Posterior cingulate gyrus (tissue), 11 donors: Measurements from ENCODE around the gene CEACAM21.

Source experiments
- DNase-seq, 10 donors: peaks; one replicate each; pipeline versions ENCODE4 v3.0.0 to v3.0.0-alpha.2; 2020 to 2021; ENCODE audit warnings: mixed read lengths in 3 of 10
- intact Hi-C: fragments of 100-400 bp; cut with DNase I; formaldehyde crosslinking; loops from one replicate; pipeline ENCODE4 v1.15.1; 2023

CEACAM21 gene

GRCh38 chr19:41575998-41576397 is at the start of gene CEACAM21:
Gene CEACAM21, plus strand, starts transcription at chr19:41576166. Its CDS starts 109 bp downstream, at chr19:41576275.
- intact Hi-C loops: no loop called here
- peak in 3 of 10 donors; percentile 18 to 62 (median 21) for DNase-seq

- intact Hi-C loops: no loop called here
- no peak for DNase-seq
These were observed 48.9 kb upstream of the CEACAM21 start for GRCh38 chr19:41527089-41527488.

- DNase-seq: no peak
- intact Hi-C loops: no loop called here
These were observed 47.9 kb upstream of the CEACAM21 start for GRCh38 chr19:41528106-41528505.

- intact Hi-C loops: no loop called here
These were observed 46.3 kb upstream of the CEACAM21 start for GRCh38 chr19:41529484-41530183.

GRCh38 chr19:41530184-41530534 is 45.8 kb upstream of the CEACAM21 start:
- DNase-seq: no peak
- intact Hi-C loops: no loop called here

More at GRCh38 chr19:41529484-41530183, 46.3 kb upstream of the CEACAM21 start:
- DNase-seq: no peak

- no peak for DNase-seq
- intact Hi-C loops: no loop called here
These were observed 45.1 kb upstream of the CEACAM21 start for GRCh38 chr19:41530761-41531301.

GRCh38 chr19:41531438-41532311 is 44.3 kb upstream of the CEACAM21 start:
- intact Hi-C loops: no loop called here
- DNase-seq: no peak

GRCh38 chr19:41532526-41532925 is 43.4 kb upstream of the CEACAM21 start:
- DNase-seq: no peak
- intact Hi-C loops: no loop called here

GRCh38 chr19:41533671-41534215 is 42.2 kb upstream of the CEACAM21 start:
- intact Hi-C loops: no loop called here
- DNase-seq: no peak

GRCh38 chr19:41535029-41535622 is 40.8 kb upstream of the CEACAM21 start:
- no peak for DNase-seq
- intact Hi-C loops: no loop called here

- no peak for DNase-seq
- intact Hi-C loops: no loop called here
These were observed 38.2 kb upstream of the CEACAM21 start for GRCh38 chr19:41537789-41538188.

- DNase-seq: no peak
These were observed 35.8 kb upstream of the CEACAM21 start for GRCh38 chr19:41540041-41540695.

GRCh38 chr19:41541990-41542584 is 33.9 kb upstream of the CEACAM21 start:
- no peak for DNase-seq
- intact Hi-C loops: no loop called here

More at GRCh38 chr19:41540041-41540695, 35.8 kb upstream of the CEACAM21 start:
- intact Hi-C loops: no loop called here

GRCh38 chr19:41542622-41543021 is 33.3 kb upstream of the CEACAM21 start:
- intact Hi-C loops: no loop called here
- DNase-seq: no peak

- no peak for DNase-seq
- intact Hi-C loops: no loop called here
These were observed 32.4 kb upstream of the CEACAM21 start for GRCh38 chr19:41543582-41543981.

GRCh38 chr19:41545547-41545946 is 30.4 kb upstream of the CEACAM21 start:
- intact Hi-C loops: no loop called here
- no peak for DNase-seq

GRCh38 chr19:41546386-41546789 is 29.6 kb upstream of the CEACAM21 start:
- intact Hi-C loops: no loop called here
- no peak for DNase-seq

GRCh38 chr19:41546961-41547360 is 29.0 kb upstream of the CEACAM21 start:
- DNase-seq: no peak
- intact Hi-C loops: no loop called here

GRCh38 chr19:41547569-41547968 is 28.4 kb upstream of the CEACAM21 start:
- no peak for DNase-seq
- intact Hi-C loops: no loop called here

GRCh38 chr19:41548047-41548446 is 27.9 kb upstream of the CEACAM21 start:
- DNase-seq: no peak
- intact Hi-C loops: no loop called here
